ENCODE measurements around the gene SDK1. TPM values are rescaled to one million over a fixed set of nuclear protein-coding genes. Genes with fewer than 3 reads are reported as not detected.

The SDK1 gene
- total and polyA plus RNA-seq, 4 donors: 0.12 to 0.47 (median 0.36) TPM

- Histone ChIP-seq H3K36me3 (ENCODE audit: control insufficient read depth in 4 of 4, insufficient read depth in 3 of 4, low read depth in 1 of 4, low read length in 3 of 4) (no peaks in the 10 kb centered on the region), H3K4me1 (ENCODE audit: control insufficient read depth in 4 of 4, insufficient read depth in 4 of 4, low read length in 3 of 4) (no peaks in the 10 kb centered on the region), H3K9me3 (ENCODE audit: control insufficient read depth in 4 of 4, low read length in 3 of 4) (peaks cover 0 to 3% (median 1%) of the 10 kb centered on the region in 4 donors), H3K9ac (ENCODE audit: low read depth in 1 of 2, low read length in 2 of 2) (no peak overlapping the region), H3K27ac (ENCODE audit: low read depth in 1 of 2, low read length in 2 of 2) (no peak overlapping the region), H3K27me3 (ENCODE audit: control insufficient read depth in 4 of 4, insufficient read depth in 4 of 4, low read length in 3 of 4) (peaks cover 0 to 5% (median 0%) of the 10 kb centered on the region in 4 donors), H3K4me3 (ENCODE audit: low read depth in 1 of 3, low read length in 3 of 3) (no peak overlapping the region)
- DNase-seq (ENCODE audit: low spot score): no peak
- WGBS: 64% methylated on average over 8 of the region's 8 CpGs
- TF ChIP-seq FOXA2 (IDR thresholded peaks at IDR 0.05) (no peak), HNF4A (conservative IDR thresholded peaks at IDR 0.05) (no peak), JUND (IDR thresholded peaks at IDR 0.05) (no peak), CTCF (IDR thresholded peaks at IDR 0.05; ENCODE audit: low read depth, low read length, missing input control) (no peak), REST (IDR thresholded peaks at IDR 0.05) (no peak), NR2F2 (IDR thresholded peaks at IDR 0.05) (no peak), GABPA (IDR thresholded peaks at IDR 0.05 in 1 of 2, conservative IDR thresholded peaks at IDR 0.05 in 1 of 2) (no peak), EGR1 (IDR thresholded peaks at IDR 0.05; ENCODE audit: low read depth in 2 of 2) (no peak), FOXA1 (IDR thresholded peaks at IDR 0.05) (no peak)
Measured at GRCh38 chr7:3914051-3914775, 613.2 kb downstream of the SDK1 start.

- 88% methylated on average over 9 of the region's 9 CpGs for WGBS
- H3K4me3 ChIP-seq (ENCODE audit: low read depth in 1 of 3, low read length in 3 of 3): no peak overlapping the region
- H3K36me3 ChIP-seq (ENCODE audit: control insufficient read depth in 4 of 4, insufficient read depth in 3 of 4, low read depth in 1 of 4, low read length in 3 of 4): no peaks in the 10 kb centered on the region
- no peak for DNase-seq (ENCODE audit: low spot score)
- H3K4me1 ChIP-seq (ENCODE audit: control insufficient read depth in 4 of 4, insufficient read depth in 4 of 4, low read length in 3 of 4): no peaks in the 10 kb centered on the region
- no peak for TF ChIP-seq HNF4G (IDR thresholded peaks at IDR 0.05)
- no peak for TF ChIP-seq CTCF (IDR thresholded peaks at IDR 0.05; ENCODE audit: low read depth, low read length, missing input control)
- TF ChIP-seq NR2F2 (IDR thresholded peaks at IDR 0.05): no peak
- no peak for TF ChIP-seq ZBTB33 (IDR thresholded peaks at IDR 0.05)
- no peak for TF ChIP-seq FOXA2 (IDR thresholded peaks at IDR 0.05)
- TF ChIP-seq MAX (IDR thresholded peaks at IDR 0.05): no peak
- TF ChIP-seq JUND (IDR thresholded peaks at IDR 0.05): no peak
- no peak for TF ChIP-seq RXRA (IDR thresholded peaks at IDR 0.05)
- no peak for TF ChIP-seq RAD21 (IDR thresholded peaks at IDR 0.05)
- TF ChIP-seq REST (IDR thresholded peaks at IDR 0.05): no peak
- TF ChIP-seq HNF4A (conservative IDR thresholded peaks at IDR 0.05): no peak
- no peak for TF ChIP-seq EGR1 (IDR thresholded peaks at IDR 0.05; ENCODE audit: low read depth in 2 of 2)
- TF ChIP-seq YY1 (IDR thresholded peaks at IDR 0.05): no peak
- H3K9me3 ChIP-seq (ENCODE audit: control insufficient read depth in 4 of 4, low read length in 3 of 4): peaks cover 0 to 3% (median 1%) of the 10 kb centered on the region in 4 donors
- no peak overlapping the region for H3K9ac ChIP-seq (ENCODE audit: low read depth in 1 of 2, low read length in 2 of 2)
- no peak overlapping the region for H3K27ac ChIP-seq (ENCODE audit: low read depth in 1 of 2, low read length in 2 of 2)
- H3K27me3 ChIP-seq (ENCODE audit: control insufficient read depth in 4 of 4, insufficient read depth in 4 of 4, low read length in 3 of 4): peaks cover 0 to 5% (median 0%) of the 10 kb centered on the region in 4 donors
Measured at GRCh38 chr7:3915337-3915878, 614.4 kb downstream of the SDK1 start.

All from liver (tissue), 9 donors.